Motor neuron (in vitro differentiated cells): Measurements from ENCODE around the gene OR6P1. TPM values are rescaled to one million over a fixed set of nuclear protein-coding genes. Genes with fewer than 3 reads are reported as not detected.

Experiments
- ATAC-seq, 8 experiments: fragments of 200-7000 bp; cut with Tn5 transposase; replicated peaks in 6 of 8; 2 replicates each; pipeline ENCODE4 v1.8.0; 2021; ENCODE audit warnings: mild to moderate bottlenecking in 8 of 8, moderate library complexity in 8 of 8
- H3K27ac ChIP-seq, 2 donors: fragments of 250-450 bp; sonication (Bioruptor Pico); 2 replicates each; pipeline ENCODE4 v1.9.0; 2021; ENCODE audit warnings: antibody characterized with exemption in 2 of 2, mild to moderate bottlenecking in 2 of 2, moderate library complexity in 1 of 2
- H3K4me1 ChIP-seq, 2 donors: fragments of 250-450 bp; sonication (Bioruptor Pico); replicated peaks in 1 of 2; 2 replicates each; pipeline ENCODE4 v1.6.1; 2021; ENCODE audit warnings: antibody characterized with exemption in 2 of 2, mild to moderate bottlenecking in 2 of 2, moderate library complexity in 1 of 2
- H3K4me3 ChIP-seq, 5 donors: fragments of 250-450 bp; sonication (Bioruptor Pico); 2 replicates each; pipeline ENCODE4 v1.9.0; 2021; ENCODE audit warnings: antibody characterized with exemption in 5 of 5, mild to moderate bottlenecking in 5 of 5, moderate library complexity in 4 of 5
- WGBS, 10 experiments: fragments of 450-650 bp; shearing (Covaris generic); methylation state at CpG; one replicate each; pipeline ENCODE4 v1.0.0; 2022; 5-methylcytosine and 5-hydroxymethylcytosine counted together
- in situ Hi-C, 9 experiments: fragments of 400-800 bp; cut with MboI; loops; one replicate each; pipeline ENCODE4 v1.15.0; 2021; ENCODE audit warnings: low sequenced_read_pairs in 9 of 9, low pct_unique_long_range_greater_than_20kb in 2 of 9; ENCODE audit not compliant: unreplicated experiment in 9 of 9
- total RNA-seq, 8 experiments: library from RNA; unstranded; fragments of 300-600 nt; gene quantifications; 2 replicates each; pipeline versions ENCODE4 v1.2.3 to v1.2.4, GENCODE V29; 2022

Gene OR6P1, protein sequence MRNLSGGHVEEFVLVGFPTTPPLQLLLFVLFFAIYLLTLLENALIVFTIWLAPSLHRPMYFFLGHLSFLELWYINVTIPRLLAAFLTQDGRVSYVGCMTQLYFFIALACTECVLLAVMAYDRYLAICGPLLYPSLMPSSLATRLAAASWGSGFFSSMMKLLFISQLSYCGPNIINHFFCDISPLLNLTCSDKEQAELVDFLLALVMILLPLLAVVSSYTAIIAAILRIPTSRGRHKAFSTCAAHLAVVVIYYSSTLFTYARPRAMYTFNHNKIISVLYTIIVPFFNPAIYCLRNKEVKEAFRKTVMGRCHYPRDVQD
- total RNA-seq, result 1 to 10 TPM in 1 of 8 experiments, under 1 TPM in 3, not detected in 4; 0.08 to 1.0 (median 0.45) TPM

DNA sequence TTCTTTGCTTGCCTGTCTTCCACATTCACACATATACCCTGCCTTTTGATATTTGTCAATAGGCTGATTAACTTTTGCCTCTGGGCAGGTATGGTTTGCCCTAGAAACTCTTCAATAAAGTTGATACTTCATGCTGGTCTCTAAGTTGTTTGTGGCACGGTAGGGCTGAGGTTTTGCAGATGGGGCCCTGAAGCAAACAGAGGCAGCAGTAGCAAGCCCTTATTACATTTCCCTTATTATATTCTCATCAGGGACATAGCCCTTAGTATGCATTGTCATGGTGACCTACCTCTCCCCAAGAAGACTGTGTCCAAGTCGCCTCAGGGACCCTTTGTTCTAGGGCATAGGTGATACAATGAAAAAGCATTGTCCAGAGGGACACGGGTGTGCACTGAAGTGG, at the start of gene OR6P1:
Gene OR6P1, minus strand, starts transcription at position 101 of the 400 bp plus-strand sequence. CDS start 6,976 bp downstream, outside the sequence.
- Histone ChIP-seq H3K4me3 (no peak within 1 kb of the TSS), H3K4me1 (no peaks in the 10 kb centered on the region), H3K27ac (no peak within 1 kb of the TSS)
- 0 to 73% (median 57%) methylated on average over 1 to 3 of the region's 3 CpGs; no CpG with 5 or more reads in 3 of the 10 experiments for WGBS, 10 experiments
- in situ Hi-C loops, result no loop called here
- no peak for ATAC-seq

DNA sequence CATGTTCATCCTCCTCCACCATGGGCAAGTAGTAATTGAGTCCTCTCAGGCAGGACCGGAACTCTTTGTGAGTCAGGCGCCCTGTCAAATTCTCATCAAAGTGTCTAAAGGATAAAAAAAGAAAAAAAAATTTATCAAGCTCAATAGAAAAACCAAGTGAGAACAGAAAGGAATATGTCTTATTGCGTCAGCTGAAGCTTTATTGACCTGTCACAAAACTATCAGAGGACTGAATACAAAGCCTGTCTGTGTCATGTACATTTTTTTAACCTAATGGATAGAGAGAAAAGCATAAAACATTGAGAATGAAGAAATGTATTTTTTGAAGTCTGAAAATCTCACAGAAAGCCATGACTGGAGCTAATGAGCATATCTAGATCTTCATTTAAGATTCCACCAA, 43.4 kb upstream of the OR6P1 start:
- ATAC-seq, result no peak
- 4 to 88% (median 59%) methylated on average over 1 to 3 of the region's 3 CpGs for WGBS, 10 experiments
- in situ Hi-C loops, result no loop called here
- H3K27ac ChIP-seq, result no peak overlapping the region
- H3K4me3 ChIP-seq, result no peak overlapping the region
- no peaks in the 10 kb centered on the region for H3K4me1 ChIP-seq

DNA sequence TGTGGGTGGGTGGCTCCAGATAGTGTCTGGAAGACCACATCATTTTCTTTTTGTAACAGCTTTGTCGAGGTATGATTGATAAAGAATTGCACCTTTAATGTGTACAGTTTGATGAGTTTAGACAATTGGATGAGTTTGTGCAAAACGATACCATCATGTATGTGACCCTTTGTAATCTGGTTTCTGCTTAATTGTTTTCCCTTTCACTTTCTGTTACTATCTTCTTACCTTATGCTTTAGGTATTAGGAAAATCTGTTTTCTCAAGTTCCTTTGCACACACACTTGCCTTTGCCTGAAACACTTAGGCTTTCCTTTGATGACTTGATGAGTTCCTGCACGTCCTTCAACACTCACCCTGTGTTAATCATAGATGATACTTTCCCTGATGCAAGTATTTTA, 41.5 kb upstream of the OR6P1 start:
- in situ Hi-C loops, result no loop called here
- Histone ChIP-seq H3K27ac (no peak overlapping the region), H3K4me3 (no peak overlapping the region), H3K4me1 (no peaks in the 10 kb centered on the region)
- ATAC-seq, result no peak
- 0 to 71% (median 56%) methylated on average over 1 to 3 of the region's 3 CpGs; no CpG with 5 or more reads in 3 of the 10 experiments for WGBS, 10 experiments

DNA sequence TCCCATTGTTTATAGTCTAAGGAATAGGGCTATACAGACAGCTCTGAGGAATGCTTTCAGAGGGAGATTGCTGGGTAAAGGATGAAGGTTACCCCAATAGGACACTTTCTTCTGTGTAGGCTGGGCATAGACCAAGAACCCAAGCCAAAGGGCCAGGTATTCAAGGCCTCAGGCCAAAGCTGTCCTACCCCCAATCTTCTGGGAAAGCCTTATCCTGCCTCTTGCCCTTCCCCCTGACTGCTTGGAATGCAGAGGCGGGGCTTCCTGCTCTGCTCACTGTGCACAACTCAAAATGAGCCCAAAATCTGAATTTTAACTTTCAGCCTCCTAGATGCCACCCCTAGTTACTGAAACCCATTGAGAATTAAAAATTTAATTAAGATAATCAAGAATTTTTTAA, 36.9 kb upstream of the OR6P1 start:
- no peaks in the 10 kb centered on the region for H3K4me1 ChIP-seq
- 54 to 60% methylated on average over 1 of the region's 1 CpG; no CpG with 5 or more reads in 8 of the 10 experiments for WGBS, 10 experiments
- no peak overlapping the region for H3K27ac ChIP-seq
- no peak overlapping the region for H3K4me3 ChIP-seq
- no peak for ATAC-seq
- in situ Hi-C loops, result no loop called here

DNA sequence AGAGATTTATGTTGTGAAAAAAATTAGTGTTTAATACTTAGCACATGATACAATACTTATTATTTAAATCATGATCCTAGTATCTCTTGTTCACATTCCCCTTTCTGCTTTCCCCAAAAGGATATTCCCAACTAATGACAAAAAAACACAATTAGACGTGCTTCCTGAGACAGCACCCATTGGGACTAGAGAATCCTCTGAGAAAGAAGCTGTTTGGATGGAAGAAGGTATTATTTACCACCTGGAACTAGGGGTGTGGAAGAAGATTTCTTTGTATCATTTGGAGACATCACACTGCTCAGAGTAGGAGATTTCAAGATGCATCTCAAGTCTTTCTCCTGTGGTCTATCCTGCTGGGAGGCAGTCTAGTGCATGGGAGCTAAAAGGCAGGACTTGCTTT, 34.6 kb upstream of the OR6P1 start, which contains the start of gene OR10Z1:
Gene OR10Z1, plus strand, starts transcription at position 301 of the 400 bp plus-strand sequence. CDS start 1,171 bp downstream, outside the sequence.
- Histone ChIP-seq H3K4me1 (no peaks in the 10 kb centered on the region), H3K27ac (no peak within 1 kb of the TSS), H3K4me3 (no peak within 1 kb of the TSS)
- WGBS, 10 experiments, result 0 to 80% (median 54%) methylated on average over 1 of the region's 1 CpG; no CpG with 5 or more reads in 4 of the 10 experiments
- in situ Hi-C loops, result no loop called here
- no peak for ATAC-seq

DNA sequence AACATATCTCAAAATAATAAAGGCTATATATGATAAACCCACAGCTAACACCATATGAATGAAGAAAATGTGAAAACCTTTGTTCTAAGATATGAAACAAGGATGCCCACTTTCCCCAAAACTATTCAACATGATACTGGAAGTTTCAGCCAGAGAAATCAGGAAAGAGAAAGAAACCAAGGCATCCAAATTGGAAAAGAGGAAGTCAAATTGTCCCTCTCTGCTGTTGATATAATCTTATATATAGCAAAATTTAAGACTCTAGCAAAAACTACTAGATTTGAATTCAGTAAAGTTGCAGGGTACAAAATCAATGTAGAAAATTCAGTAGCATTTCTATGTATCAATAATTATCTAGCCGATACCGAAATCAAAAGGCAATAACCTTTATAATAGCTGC, 30.4 kb upstream of the OR6P1 start:
- Histone ChIP-seq H3K4me1 (no peaks in the 10 kb centered on the region), H3K27ac (no peak overlapping the region), H3K4me3 (no peak overlapping the region)
- ATAC-seq, result no peak
- 0 to 84% (median 60%) methylated on average over 1 to 2 of the region's 2 CpGs for WGBS, 10 experiments
- in situ Hi-C loops, result no loop called here

DNA sequence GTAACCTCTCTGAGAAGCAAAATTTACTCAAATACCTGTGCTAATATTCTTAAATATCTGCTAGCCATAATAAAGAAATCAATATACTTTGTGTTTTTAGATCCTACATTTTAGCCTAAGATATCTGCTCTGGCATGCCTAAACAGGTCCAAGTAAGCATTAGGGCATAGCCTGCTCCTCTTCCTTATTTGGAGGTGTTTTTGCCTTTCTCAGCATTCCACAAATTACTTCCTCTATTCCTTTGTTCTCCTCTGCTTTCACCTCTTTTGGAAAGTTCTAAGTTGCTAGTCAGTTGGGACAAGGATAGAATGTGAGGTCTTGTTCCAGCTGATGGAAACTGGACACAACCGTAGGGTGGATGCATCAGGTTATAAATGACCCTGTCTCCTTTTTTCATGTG, 16.6 kb upstream of the OR6P1 start:
- Histone ChIP-seq H3K4me1 (no peaks in the 10 kb centered on the region), H3K4me3 (no peak overlapping the region), H3K27ac (no peak overlapping the region)
- no peak for ATAC-seq
- in situ Hi-C loops, result no loop called here
- WGBS, 10 experiments, result 40 to 92% (median 71%) methylated on average over 1 of the region's 1 CpG; no CpG with 5 or more reads in 4 of the 10 experiments

DNA sequence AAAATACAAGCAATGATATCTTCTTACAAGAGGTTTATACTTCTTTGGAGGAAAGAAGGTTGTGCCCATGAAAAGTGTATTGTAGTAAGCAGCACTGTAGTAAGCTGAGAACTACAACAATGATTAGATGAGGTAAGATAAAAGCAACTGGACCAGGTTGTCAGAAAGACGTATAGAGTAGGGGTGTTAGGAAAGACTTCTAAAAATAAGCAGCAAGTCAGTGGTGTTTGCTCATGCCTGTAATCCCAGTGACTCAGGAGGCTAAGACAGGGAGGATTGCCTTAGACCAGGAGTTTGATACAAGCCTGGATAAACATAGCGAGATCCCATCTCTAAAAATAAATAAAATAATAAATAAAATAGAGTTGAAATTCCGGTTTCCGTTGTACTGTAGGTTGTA, 13.6 kb upstream of the OR6P1 start:
- H3K4me1 ChIP-seq, result no peaks in the 10 kb centered on the region
- H3K4me3 ChIP-seq, result no peak overlapping the region
- peak in 1 of 8 experiments; percentile 57 for ATAC-seq
- WGBS, 10 experiments, result 0 to 100% (median 81%) methylated on average over 2 to 4 of the region's 4 CpGs
- no peak overlapping the region for H3K27ac ChIP-seq
- in situ Hi-C loops, result no loop called here

DNA sequence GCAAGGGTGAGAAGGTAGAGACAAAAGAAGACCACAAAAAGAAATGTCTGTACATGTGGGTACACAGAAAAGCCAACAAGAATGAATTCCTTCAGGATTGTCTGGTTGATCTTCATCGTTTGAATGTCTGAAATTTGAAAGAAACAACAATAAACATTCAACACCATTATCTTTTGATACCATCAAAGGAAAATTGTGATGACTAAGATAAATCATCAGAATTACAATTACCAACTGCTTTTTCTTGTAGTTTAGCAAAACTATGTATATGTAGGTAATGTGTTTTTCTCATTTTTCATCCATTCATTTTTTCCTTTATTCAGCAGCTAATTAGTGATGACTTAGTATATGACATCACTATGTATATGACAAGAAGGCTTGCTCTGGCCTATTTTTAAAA, 9.4 kb upstream of the OR6P1 start, which contains the start of gene OR10X1:
Gene OR10X1, minus strand, starts transcription at position 167 of the 400 bp plus-strand sequence. Its CDS starts 0 bp downstream, at position 167.
- WGBS, 10 experiments, result 0 to 80% (median 14%) methylated on average over 1 of the region's 1 CpG; no CpG with 5 or more reads in 3 of the 10 experiments
- in situ Hi-C loops, result no loop called here
- H3K4me3 ChIP-seq, result no peak within 1 kb of the TSS

DNA sequence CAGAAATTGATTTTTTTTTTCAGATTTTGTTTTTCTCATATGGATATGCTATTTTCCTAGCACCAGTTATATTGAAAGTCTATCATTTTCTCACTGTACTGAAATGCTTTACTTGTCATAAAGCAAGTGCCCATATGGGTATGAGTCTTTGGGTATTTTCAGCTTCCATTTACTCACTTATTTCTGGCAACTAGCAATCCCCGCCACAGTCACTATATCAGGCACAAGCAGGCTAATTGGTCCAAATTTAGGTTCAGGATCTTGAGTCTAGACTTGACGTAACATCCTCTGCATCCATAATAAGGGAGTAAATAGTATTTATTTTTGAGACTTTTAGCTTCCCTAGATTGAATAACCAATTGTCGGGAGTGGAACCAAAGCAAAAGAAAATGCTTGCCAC, 7.2 kb upstream of the OR6P1 start:
- 17 to 100% (median 80%) methylated on average over 1 to 3 of the region's 3 CpGs; no CpG with 5 or more reads in 1 of the 10 experiments for WGBS, 10 experiments

More for the DNA sequence above, 9.4 kb upstream of the OR6P1 start, which contains the start of gene OR10X1:
- Histone ChIP-seq H3K27ac (no peak within 1 kb of the TSS), H3K4me1 (no peaks in the 10 kb centered on the region)
- no peak for ATAC-seq

DNA sequence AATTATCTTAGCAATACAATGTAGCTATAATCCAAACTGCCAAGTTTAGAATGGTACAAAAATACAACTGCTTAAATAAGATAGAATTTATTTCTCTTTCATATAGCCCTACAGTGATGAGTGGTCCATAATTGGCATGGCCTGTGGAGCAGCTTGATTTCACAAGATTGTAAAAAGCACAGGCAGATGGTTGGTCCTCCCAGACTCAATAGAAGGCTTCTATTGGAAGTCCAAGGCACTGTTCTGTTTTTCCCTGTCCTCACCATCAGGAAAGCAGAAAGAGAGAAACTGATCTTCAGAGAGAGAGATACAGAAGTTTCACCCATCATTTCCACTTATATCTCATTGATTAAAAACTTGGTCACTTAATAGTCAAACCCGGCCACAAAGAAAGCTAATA, 1.8 kb upstream of the OR6P1 start:
- no peak overlapping the region for H3K4me3 ChIP-seq
- no peaks in the 10 kb centered on the region for H3K4me1 ChIP-seq
- 0 to 100% (median 75%) methylated on average over 1 of the region's 1 CpG for WGBS, 10 experiments
- no peak overlapping the region for H3K27ac ChIP-seq
- no peak for ATAC-seq
- in situ Hi-C loops, result no loop called here

More for the DNA sequence above, 7.2 kb upstream of the OR6P1 start:
- Histone ChIP-seq H3K4me1 (no peaks in the 10 kb centered on the region), H3K27ac (no peak overlapping the region), H3K4me3 (no peak overlapping the region)
- in situ Hi-C loops, result no loop called here
- no peak for ATAC-seq

DNA sequence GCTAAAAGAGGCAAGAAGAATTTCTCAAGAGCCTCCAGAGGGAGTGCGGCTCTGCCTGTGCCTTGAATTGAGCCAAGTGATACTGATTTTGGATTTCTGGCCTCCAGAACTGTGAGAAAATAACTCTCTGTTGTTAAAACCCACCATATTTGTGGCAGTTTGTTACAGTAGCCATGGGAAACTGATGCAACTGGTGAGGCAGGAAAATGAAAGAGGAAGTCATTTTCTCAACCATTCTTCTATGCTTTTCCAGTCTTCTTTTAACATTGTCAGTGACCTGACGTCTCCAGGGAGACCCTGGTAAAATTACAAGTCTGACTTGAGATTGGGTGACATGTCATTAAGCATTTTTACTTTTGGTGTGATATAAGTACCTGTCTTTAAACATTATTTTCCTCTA, 5.8 kb downstream of the OR6P1 start:
- no peak for ATAC-seq
- WGBS, 10 experiments, result 0 to 90% (median 70%) methylated on average over 1 to 2 of the region's 2 CpGs
- in situ Hi-C loops, result no loop called here

DNA sequence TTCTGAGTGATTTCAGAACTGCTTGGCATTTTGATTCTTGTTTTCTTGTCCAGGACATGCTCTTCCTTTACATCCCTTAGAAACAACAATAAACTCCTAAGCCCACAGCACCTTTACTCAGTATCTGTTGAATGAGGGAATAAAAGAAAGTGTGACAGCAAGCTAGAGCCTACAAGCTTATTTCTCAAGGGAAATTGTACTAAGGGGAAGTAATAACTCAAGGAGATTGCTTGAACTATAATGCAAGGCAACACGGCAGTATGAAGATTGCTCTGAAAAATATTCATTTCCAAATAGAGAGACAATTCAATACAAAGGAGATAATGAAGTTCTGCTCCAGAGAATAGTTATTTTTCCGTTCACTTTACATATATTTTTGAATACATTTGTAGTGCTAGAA, 6.5 kb downstream of the OR6P1 start:
- no peak for ATAC-seq
- Histone ChIP-seq H3K4me3 (no peak overlapping the region), H3K4me1 (no peaks in the 10 kb centered on the region), H3K27ac (no peak overlapping the region)
- in situ Hi-C loops, result no loop called here
- 5 to 100% (median 72%) methylated on average over 1 to 2 of the region's 2 CpGs for WGBS, 10 experiments

More for the DNA sequence above, 5.8 kb downstream of the OR6P1 start:
- H3K4me3 ChIP-seq, result no peak overlapping the region
- no peak overlapping the region for H3K27ac ChIP-seq
- no peaks in the 10 kb centered on the region for H3K4me1 ChIP-seq

DNA sequence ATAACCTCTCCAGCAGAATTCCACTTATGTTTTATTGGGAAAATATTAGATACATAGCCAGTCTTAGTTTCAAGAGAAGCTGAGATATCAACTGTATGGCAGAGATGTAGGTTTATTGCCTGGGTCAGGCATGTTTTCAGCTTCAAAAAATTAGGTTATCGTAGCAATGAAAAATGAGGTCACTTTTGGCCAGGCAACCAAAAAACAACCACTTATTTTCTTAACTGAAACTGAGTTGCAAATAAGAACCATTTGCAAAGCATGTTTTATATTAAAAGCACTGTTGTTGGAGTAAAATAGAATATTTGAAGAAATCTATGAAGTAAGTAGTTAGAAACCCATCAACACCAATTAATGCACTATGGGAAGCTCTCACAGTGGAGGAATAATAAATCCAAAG, 10.7 kb downstream of the OR6P1 start:
- 0 to 100% (median 89%) methylated on average over 1 of the region's 1 CpG; no CpG with 5 or more reads in 2 of the 10 experiments for WGBS, 10 experiments
- Histone ChIP-seq H3K27ac (no peak overlapping the region), H3K4me3 (no peak overlapping the region), H3K4me1 (no peaks in the 10 kb centered on the region)
- ATAC-seq, result no peak
- in situ Hi-C loops, result no loop called here
